HepG2 (cell line): ENCODE data around the gene C11orf65. TPM values are rescaled to one million over a fixed set of nuclear protein-coding genes. Genes with fewer than 3 reads are reported as not detected.

Experiments
- ATAC-seq: fragments of 200-7000 bp; cut with Tn5 transposase; 3 replicates; pipeline ENCODE4 v1.9.1; 2020; ENCODE audit warnings: mild to moderate bottlenecking, moderate library complexity
- BruUV-seq: library from RNA; stranded (reverse); fragments of 400-500 nt; replicated peaks from 2 replicates; lab custom pipeline; 2021; lab: Mats Ljungman, UMichigan
- CTCF ChIA-PET: fragments of 300-600 bp; formaldehyde crosslinking; extraction: SDS; loops from one replicate; lab custom pipeline; 2021; ENCODE audit warnings: low total read pairs, inconsistent platforms, low intra/inter-chr PET ratio; lab: Yijun Ruan, JAX
- POLR2A ChIA-PET: fragments of 350-600 bp; sonication (Branson Sonifier 250); formaldehyde crosslinking; loops from one replicate; lab custom pipeline; 2020; ENCODE audit warnings: antibody characterized with exemption, inconsistent platforms; lab: Yijun Ruan, JAX
- DNase-seq: peaks from one replicate; pipeline ENCODE4 v3.0.0-alpha.2; 2015; ENCODE audit warnings: low spot score
- FAIRE-seq: peaks from 3 replicates; lab custom pipeline; 2011; peaks lifted over from hg19 to GRCh38; lab: Jason Lieb, UNC
- H2AFZ ChIP-seq: one replicate; pipeline ENCODE4 v1.6.1; 2011; ENCODE audit warnings: low read length, inconsistent platforms
- H3K27ac ChIP-seq: fragments of 300-600 bp; 3 replicates; pipeline ENCODE4 v1.8.0; 2011; ENCODE audit warnings: mixed run types, mild to moderate bottlenecking, mixed read lengths, low read length, inconsistent platforms; ENCODE audit not compliant: insufficient read depth; ENCODE audit errors: extremely low read length
- H3K27me3 ChIP-seq, 2 experiments: fragments of 200-600 bp in 1 of 2; 2 replicates in 1 of 2; 3 replicates in 1 of 2; pipeline versions ENCODE4 v1.6.0 to v1.8.0; 2011; ENCODE audit warnings: low read length in 2 of 2, mild to moderate bottlenecking in 2 of 2, moderate library complexity in 2 of 2, inconsistent platforms in 1 of 2; ENCODE audit not compliant: insufficient read depth in 2 of 2, control insufficient read depth in 1 of 2
- H3K36me3 ChIP-seq, 2 experiments: fragments of 200-600 bp in 1 of 2; replicated peaks in 1 of 2; 2 replicates in 1 of 2; 3 replicates in 1 of 2; pipeline versions ENCODE4 v1.5.1 to v1.8.0; 2011; ENCODE audit warnings: low read length in 2 of 2, inconsistent platforms in 1 of 2; ENCODE audit not compliant: insufficient read depth in 2 of 2, control insufficient read depth in 1 of 2
- H3K4me1 ChIP-seq: 2 replicates; pipeline ENCODE4 v1.5.1; 2012; ENCODE audit warnings: low read length, inconsistent platforms; ENCODE audit not compliant: insufficient read depth
- H3K4me2 ChIP-seq: 2 replicates; pipeline ENCODE4 v1.6.0; 2011; ENCODE audit warnings: low read depth, low read length, inconsistent platforms
- H3K4me3 ChIP-seq, 3 experiments: fragments of 200-600 bp in 1 of 3; sonication (generic), shearing (Covaris generic) in 1 of 3; replicated peaks in 1 of 3; 2 replicates each; pipeline ENCODE4 v1.5.1; 2011 to 2016; ENCODE audit warnings: low read length in 3 of 3, inconsistent platforms in 2 of 3, low read depth in 2 of 3, mild to moderate bottlenecking in 2 of 3, control low read depth in 1 of 3, mixed read lengths in 1 of 3; ENCODE audit not compliant: insufficient read depth in 1 of 3
- H3K79me2 ChIP-seq: one replicate; pipeline ENCODE4 v1.6.1; 2011; ENCODE audit warnings: low read length, inconsistent platforms; ENCODE audit not compliant: insufficient read depth
- H3K9ac ChIP-seq: 2 replicates; pipeline ENCODE4 v1.6.0; 2011; ENCODE audit warnings: mild to moderate bottlenecking, low read depth, low read length, inconsistent platforms; ENCODE audit not compliant: insufficient read depth
- H3K9me3 ChIP-seq: 2 replicates; pipeline ENCODE4 v1.5.1; 2012; ENCODE audit warnings: mild to moderate bottlenecking, low read length
- H4K20me1 ChIP-seq: 2 replicates; pipeline ENCODE4 v1.6.0; 2011; ENCODE audit warnings: inconsistent platforms, mild to moderate bottlenecking, low read length, moderate library complexity; ENCODE audit not compliant: insufficient read depth
- CREM ChIP-seq, 2 experiments: sonication (generic) in 1 of 2; formaldehyde crosslinking in 1 of 2; IDR thresholded peaks; 2 replicates each; pipeline versions ENCODE4 v1.4.0 to v1.6.1; 2016 to 2020; ENCODE audit warnings: antibody characterized with exemption in 1 of 2, mild to moderate bottlenecking in 1 of 2, missing genetic modification reagents in 1 of 2
- CSRNP1 ChIP-seq: sonication (generic); formaldehyde crosslinking; IDR thresholded peaks from 2 replicates; pipeline ENCODE4 v1.8.1; 2023; ENCODE audit warnings: mild to moderate bottlenecking, missing genetic modification reagents
- ESRRA ChIP-seq: sonication (generic); formaldehyde crosslinking; IDR thresholded peaks from 2 replicates; pipeline ENCODE4 v1.5.1; 2020; ENCODE audit warnings: mild to moderate bottlenecking, low read depth, missing genetic modification reagents
- FOXA3 ChIP-seq: IDR thresholded peaks from 2 replicates; pipeline ENCODE4 v1.6.1; 2016; ENCODE audit warnings: missing genetic modification reagents, missing compliant biosample characterization
- FOXO1 ChIP-seq: sonication (generic); formaldehyde crosslinking; IDR thresholded peaks from 2 replicates; pipeline ENCODE4 v1.4.0; 2020; ENCODE audit warnings: missing genetic modification reagents
- HIC2 ChIP-seq: sonication (generic); formaldehyde crosslinking; IDR thresholded peaks from 2 replicates; pipeline ENCODE4 v1.9.0; 2022; ENCODE audit warnings: low read depth, missing genetic modification reagents
- JUN ChIP-seq: sonication (generic); formaldehyde crosslinking; IDR thresholded peaks from 2 replicates; pipeline ENCODE4 v1.4.0; 2020; ENCODE audit warnings: mild to moderate bottlenecking, missing genetic modification reagents
- SKI ChIP-seq: fragments of 450-650 bp; IDR thresholded peaks from one replicate; pipeline ENCODE4 v1.6.1; 2018; ENCODE audit warnings: mild to moderate bottlenecking; ENCODE audit not compliant: partially characterized antibody
- TAF15 ChIP-seq: fragments of 200-400 bp; formaldehyde crosslinking; IDR thresholded peaks from one replicate; pipeline ENCODE4 v1.6.1; 2018; ENCODE audit warnings: mild to moderate bottlenecking, low read depth, low read length; ENCODE audit not compliant: poor library complexity, severe bottlenecking
- TEAD2 ChIP-seq: sonication (generic); formaldehyde crosslinking; IDR thresholded peaks from 2 replicates; pipeline ENCODE4 v1.9.0; 2021; ENCODE audit warnings: missing genetic modification reagents
- ZBTB8A ChIP-seq: sonication (generic); formaldehyde crosslinking; IDR thresholded peaks from 2 replicates; pipeline ENCODE4 v1.4.0; 2020; ENCODE audit warnings: mild to moderate bottlenecking, low read depth, missing genetic modification reagents, borderline replicate concordance
- ZNF672 ChIP-seq: sonication (generic); formaldehyde crosslinking; IDR thresholded peaks from 2 replicates; pipeline ENCODE4 v1.8.1; 2022; ENCODE audit warnings: missing genetic modification reagents
- ZNF784 ChIP-seq: sonication (generic); formaldehyde crosslinking; IDR thresholded peaks from 2 replicates; pipeline ENCODE4 v1.5.1; 2020; ENCODE audit warnings: missing genetic modification reagents, mild to moderate bottlenecking, borderline replicate concordance
- ZSCAN31 ChIP-seq: sonication (generic); formaldehyde crosslinking; IDR thresholded peaks from 2 replicates; pipeline ENCODE4 v1.5.0; 2020; ENCODE audit warnings: low read depth, mild to moderate bottlenecking, missing genetic modification reagents
- WGBS: methylation state at CpG from one replicate; pipeline ENCODE4 v1.1.6; 2017; ENCODE audit warnings: low lambda C conversion rate; 5-methylcytosine and 5-hydroxymethylcytosine counted together
- in situ Hi-C: cut with HindIII; loops from 2 replicates; pipeline ENCODE4 v1.10.0; 2017; ENCODE audit warnings: low pct_unique_long_range_greater_than_20kb; ENCODE audit not compliant: extremely low pct_ligation_motif_present
- intact Hi-C: fragments of 100-400 bp; cut with micrococcal nuclease; formaldehyde crosslinking; loops from one replicate; pipeline ENCODE4 v1.10.0; 2022; ENCODE audit not compliant: unreplicated experiment
- polyA plus RNA-seq, 8 experiments: library from polyadenylated mRNA; depleted of rRNA in 3 of 8; stranded (reverse) in 7 of 8; unstranded in 1 of 8; fragments of >200 nt; fragmentation: Illumina TruSeq in 4 of 8; extraction: Trizol in 4 of 8; gene quantifications; 2 replicates each; pipeline versions ENCODE4 v1.2.1 to v1.2.3, GENCODE V29; 2011 to 2016; ENCODE audit warnings: low read depth in 4 of 8, missing spikeins in 1 of 8, mixed read lengths in 1 of 8; ENCODE audit not compliant: insufficient read depth in 1 of 8
- total RNA-seq, 5 experiments: library from RNA; depleted of rRNA; stranded (reverse); fragments of >200 nt; fragmentation: Illumina TruSeq; extraction: Trizol; gene quantifications; 2 replicates each; pipeline ENCODE4 v1.2.3, GENCODE V29; 2016; ENCODE audit warnings: low read depth in 1 of 5

The C11orf65 gene
- total and polyA plus RNA-seq, 2 of the 13 experiments (the other 11 are each of a cell fraction or from before 2014, with no cell fraction given): 0.38 to 0.42 TPM

- intact Hi-C loops: no loop called here
Observed at GRCh38 chr11:108468478-108468864, 1.1 kb upstream of the C11orf65 start.

More at GRCh38 chr11:108468478-108468864, 1.1 kb upstream of the C11orf65 start:
- POLR2A ChIA-PET: no interaction called here
- Histone ChIP-seq H3K4me2 (peak overlapping the region; percentile 75), H3K79me2 (no peaks in the 10 kb centered on the region), H2AFZ (no peak overlapping the region), H3K27ac (peak overlapping the region; percentile 99), H3K27me3 (no peaks in the 10 kb centered on the region; a peak in 1 of 5 replicates), H3K4me1 (peaks cover 14% of the 10 kb centered on the region), H4K20me1 (no peaks in the 10 kb centered on the region), H3K36me3 (0 out of 5 replicates have a peak, but pooled peaks cover 0 to 3% of the 10 kb centered on the region in 2 experiments), H3K9me3 (no peaks in the 10 kb centered on the region), H3K4me3 (peak overlapping the region in 1 of 3 experiments; percentile 82; a peak in 3 of 6 replicates), H3K9ac (peak overlapping the region; percentile 97; the same call in 1 of the 2 replicates)
- DNase-seq (no peak), ATAC-seq (no peak), FAIRE-seq (no peak)
- TF ChIP-seq ZNF672: no peak
- no peak for TF ChIP-seq FOXO1 (CRISPR knock-in tag)
- TF ChIP-seq ZNF784 (CRISPR knock-in tag): no peak
- TF ChIP-seq CREM (IDR thresholded peaks at IDR 0.05): no peak
- TF ChIP-seq CREM (CRISPR knock-in tag; IDR thresholded peaks at IDR 0.05): no peak
- TF ChIP-seq FOXA3 (CRISPR knock-in tag): no peak
- no peak for TF ChIP-seq ZSCAN31 (CRISPR knock-in tag)
- no peak for TF ChIP-seq HIC2 (CRISPR knock-in tag)
- no peak for TF ChIP-seq JUN (CRISPR knock-in tag)
- no peak for TF ChIP-seq ZBTB8A (CRISPR knock-in tag)
- no peak for TF ChIP-seq ESRRA (CRISPR knock-in tag)
- TF ChIP-seq TEAD2 (CRISPR knock-in tag): no peak
- no peak for TF ChIP-seq TAF15
- TF ChIP-seq CSRNP1 (CRISPR knock-in tag): no peak
- TF ChIP-seq SKI: no peak
- no TSS peak for BruUV-seq
- in situ Hi-C loops: no loop called here
- CTCF ChIA-PET: no interaction called here
- 78% methylated on average over 1 of the region's 1 CpG for WGBS
